ENCODE data around the gene DNAI7.
A peak's percentile ranks its signal among the peaks of the same experiment; 100 is the strongest.

The DNAI7 gene

DNA sequence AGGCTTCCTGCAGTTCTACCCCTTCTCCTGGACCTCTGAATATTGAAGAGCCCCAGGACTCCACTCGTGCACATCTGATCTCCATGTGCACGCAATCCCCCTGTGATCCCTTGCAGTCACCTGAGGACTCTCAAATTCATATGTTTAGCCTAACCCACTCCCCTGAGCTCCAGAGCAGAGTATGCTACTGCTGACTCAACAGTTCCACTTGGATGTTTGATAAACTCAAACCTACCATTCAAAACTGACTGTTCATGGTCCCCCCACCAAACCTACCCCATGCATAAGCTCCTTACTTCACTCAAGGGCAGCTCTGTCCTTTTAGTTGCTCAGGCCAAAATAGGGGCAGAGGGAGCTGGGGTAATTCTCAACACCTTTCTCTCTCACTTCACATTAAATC is 96.0 kb downstream of the DNAI7 start:
- DNase-seq: no peak

DNA sequence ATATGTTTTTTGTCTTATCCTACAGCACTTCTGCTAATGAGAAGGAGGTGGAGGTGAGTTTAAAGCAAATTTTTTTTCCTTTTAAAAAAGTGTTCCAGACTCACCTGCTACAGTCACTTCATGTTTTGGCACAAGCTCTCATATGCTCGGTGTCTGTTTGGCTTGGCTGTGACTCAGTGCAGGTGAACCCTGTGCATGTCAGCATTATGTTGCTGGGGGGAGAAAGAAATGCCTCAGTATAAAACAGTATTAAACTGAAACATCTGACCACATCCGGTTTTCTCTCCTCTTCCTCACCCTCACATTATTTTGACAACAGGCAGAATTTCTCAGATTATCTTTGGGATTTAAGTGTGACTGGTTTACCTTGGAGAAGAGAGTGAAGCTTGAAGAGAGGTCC is 105.2 kb downstream of the DNAI7 start:
- no peak for DNase-seq

DNA sequence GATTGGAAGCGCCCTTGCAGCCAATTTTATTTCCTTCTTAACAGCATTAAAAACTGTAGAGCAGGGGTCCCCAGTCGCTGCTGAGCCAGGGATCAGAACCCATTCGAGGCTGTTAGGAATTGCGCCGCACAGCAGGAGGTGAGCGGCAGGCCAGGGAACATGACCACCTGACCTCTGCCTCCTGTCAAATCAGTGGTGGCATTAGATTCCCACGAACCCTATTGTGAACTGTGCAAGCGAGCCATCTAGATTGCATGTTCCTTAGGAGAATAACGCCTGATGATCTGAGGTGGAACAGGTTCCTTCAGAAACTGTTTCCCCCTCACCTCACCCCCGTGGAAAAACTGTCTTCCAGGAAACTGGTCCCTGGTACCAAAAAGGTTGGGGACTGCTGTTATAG is 107.4 kb downstream of the DNAI7 start:
- DNase-seq: no peak

DNA sequence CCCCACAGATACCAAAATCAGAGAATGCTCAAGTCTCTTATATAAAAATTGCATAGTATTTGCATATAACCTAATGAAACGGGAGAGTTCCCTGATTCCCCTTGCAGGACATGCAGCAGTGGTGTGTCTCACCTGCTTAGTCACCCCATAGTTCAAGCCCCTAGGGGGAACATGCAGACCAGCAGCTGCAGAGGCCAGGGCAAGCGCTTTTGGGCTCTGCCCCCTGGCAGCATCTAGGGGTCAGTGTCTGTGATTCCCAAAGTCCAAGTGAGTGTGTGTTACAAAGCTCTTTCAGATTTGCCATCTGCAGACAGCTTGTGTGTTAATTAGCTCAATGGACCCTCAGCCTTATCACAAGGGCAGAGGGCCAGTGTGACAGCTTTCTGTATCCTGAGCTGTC is 110.1 kb downstream of the DNAI7 start:
- DNase-seq: no peak

DNA sequence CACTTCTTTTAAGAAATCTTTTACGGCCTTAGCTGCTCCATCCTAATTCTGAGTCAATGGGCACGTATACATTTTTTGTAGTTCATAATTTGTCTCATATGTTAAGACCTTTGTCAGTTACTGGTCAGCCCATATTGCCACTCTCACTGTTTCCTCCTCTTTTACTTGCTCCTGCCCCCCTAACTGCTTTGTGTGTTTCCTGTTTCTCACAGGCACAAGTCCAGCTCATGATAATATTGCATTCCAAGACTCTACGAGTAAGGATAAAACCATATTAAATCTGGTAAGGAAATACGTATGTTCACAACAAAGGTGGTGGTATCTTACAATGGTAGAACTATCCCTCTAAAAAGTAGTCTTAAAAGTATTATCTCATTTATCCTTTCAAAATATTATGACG is 111.7 kb downstream of the DNAI7 start:
- DNase-seq: no peak

DNA sequence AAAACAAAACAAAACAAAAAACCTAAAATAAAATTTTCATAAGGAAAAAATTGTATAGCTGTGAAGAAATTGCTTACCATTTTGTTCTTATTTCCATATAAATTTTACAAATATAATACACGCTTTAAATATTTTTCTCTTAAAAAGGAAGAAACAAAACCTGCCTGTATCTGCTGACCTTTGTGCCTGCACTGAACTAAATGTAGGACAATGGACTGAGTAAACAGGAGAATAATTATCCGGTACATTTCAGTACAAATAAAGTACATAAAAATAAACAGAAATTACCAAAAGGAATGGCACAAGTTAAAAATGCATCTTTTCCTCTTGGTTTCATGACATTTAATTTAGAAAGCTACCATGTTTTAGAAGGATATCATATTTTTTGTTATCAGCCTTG is 112.3 kb downstream of the DNAI7 start:
- no peak for DNase-seq

DNA sequence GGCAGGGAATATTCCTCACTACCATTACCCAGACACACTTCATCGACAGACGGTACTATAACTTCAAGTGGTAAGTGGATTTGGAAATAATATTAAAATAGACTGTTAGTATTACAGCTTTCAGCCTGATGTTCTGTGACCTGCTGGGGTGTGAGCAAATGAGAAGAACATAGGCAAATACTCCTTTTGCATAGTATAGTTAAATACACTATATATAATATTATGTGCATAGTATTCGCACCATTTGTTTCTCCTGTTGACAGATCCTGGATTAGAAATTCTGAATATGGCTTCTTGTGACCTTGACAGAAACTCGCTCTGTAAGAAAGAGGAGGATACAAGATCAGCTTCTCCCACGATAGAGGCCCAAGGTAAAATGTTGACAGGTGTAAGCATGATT is 115.6 kb downstream of the DNAI7 start:
- DNase-seq: no peak

DNA sequence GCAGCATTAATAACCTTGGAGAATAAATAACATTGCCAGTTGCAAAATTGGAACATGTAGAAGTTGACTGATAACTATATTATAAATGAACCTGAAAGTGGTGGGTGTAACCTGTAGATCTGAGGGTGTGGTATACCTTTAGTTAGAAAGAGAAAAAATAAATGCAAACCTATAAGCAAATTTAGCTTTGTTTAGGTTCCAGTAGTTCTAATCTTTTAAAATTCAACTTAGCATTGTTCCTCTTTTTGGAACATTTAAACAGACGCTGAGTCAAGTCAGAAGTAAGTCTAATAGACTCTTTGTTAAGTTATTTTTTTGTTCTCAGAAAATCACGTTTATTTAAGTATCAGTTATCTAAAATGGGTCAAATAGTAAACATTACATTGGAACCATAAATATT is 120.0 kb downstream of the DNAI7 start:
- peak; percentile 37 for DNase-seq

DNA sequence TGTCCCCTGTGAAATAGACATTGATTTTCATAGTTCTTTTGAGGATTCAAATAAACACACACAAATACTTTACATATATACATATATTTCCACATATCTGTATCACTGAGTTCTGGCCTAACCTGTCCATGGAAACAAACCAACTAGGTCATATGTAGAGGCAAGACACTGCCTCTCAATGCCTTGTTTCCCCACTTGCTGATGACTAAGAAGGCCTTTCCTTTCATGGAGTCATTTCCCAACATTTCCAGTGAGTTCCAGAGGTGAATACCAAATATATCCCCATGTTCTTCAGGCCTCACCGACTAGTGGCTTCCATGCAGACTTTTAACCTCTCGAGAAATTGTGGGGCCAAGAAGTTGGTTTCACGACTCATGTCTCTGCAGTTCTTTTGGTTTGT is 120.8 kb downstream of the DNAI7 start:
- no peak for DNase-seq

DNA sequence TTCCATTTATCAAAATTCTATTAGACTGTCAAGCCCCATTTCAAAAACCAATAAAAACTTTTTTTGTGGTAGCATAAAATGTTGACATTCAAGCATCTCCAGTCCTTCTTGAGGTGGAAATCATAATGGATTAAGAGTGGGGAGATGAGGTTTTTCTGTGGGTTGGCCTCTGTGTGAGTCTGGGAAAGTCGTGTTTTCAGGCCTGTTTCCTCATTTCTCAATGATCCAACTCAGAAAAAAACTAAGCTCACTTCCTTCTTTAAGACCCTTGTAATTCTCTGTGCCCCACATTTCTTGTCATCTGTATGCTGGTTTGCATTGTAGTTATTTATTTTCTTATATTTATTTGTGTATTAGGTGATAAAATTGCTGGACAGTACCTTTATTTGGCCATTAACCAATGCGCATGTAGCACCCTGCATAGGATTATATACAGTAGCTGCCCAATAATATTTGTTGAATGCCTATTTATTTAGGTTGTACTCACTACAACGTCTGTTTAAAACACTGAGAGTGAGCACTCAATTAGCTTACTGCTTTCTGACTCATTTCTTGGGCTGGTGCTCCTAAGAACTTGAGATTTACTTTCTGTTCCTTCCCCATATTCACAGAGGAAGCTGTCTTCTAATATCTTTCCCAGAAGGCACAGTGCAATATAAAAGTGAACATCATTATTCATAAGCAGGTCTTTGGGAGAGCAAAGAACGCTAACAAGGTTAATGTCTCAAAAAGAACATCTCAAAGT is 121.9 kb downstream of the DNAI7 start:
- peak; percentile 88 for DNase-seq

DNA sequence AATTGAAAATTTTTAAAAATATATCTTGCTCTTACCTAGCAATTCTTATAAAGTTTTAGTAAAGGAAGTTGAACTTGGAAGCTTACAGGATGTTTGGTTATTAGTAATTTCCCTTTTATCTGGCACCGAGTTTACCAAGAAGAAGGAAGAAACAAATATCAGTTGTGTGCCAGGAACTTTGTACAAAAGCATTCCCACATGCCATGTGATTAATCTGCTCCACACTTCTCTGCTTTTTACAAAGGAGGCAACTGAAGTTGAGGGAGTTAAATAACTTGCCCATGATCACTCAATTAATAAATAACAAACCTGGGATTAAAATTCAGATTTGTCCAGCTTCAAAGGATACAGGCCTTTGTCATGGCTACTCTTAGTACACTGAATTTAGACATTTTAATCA is 123.6 kb downstream of the DNAI7 start:
- no peak for DNase-seq

DNA sequence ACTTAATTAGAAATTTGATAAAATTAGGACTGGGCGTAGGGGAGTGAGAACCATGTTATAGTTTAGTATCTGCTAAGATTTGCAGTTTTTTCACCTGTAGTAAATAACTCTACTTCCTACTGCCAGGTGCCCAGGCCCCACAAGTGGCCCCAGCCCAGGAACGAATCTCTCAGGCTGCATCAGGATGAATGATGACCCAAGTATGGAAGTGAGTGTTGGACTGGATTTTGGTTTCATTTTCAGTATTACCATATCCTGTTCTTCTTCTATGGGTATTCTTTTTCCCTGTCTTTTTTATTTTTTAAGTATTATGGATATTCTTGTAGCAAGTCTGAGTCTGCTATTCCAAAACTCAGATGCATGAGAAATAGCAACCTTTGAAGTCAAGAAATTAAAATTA is 125.7 kb downstream of the DNAI7 start:
- DNase-seq: no peak

DNA sequence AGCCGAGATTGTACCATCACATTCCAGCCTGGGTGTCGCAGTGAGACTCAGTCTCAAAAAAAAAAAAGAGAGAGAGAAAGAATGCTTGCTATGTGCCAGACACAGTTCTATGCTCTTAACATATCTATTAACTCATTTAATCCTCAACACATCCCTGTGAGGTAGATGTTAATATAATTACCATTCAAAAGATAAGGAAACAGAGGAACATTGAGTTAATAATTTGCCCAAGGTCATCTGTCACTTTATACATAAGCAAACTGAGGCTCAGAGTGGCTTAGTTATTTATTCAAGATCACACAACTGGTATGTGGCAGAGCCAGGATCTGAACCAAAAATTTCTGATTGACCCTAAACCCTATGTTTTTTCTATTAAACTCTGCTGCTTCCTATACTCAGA is 129.9 kb downstream of the DNAI7 start:
- no peak for DNase-seq

DNA sequence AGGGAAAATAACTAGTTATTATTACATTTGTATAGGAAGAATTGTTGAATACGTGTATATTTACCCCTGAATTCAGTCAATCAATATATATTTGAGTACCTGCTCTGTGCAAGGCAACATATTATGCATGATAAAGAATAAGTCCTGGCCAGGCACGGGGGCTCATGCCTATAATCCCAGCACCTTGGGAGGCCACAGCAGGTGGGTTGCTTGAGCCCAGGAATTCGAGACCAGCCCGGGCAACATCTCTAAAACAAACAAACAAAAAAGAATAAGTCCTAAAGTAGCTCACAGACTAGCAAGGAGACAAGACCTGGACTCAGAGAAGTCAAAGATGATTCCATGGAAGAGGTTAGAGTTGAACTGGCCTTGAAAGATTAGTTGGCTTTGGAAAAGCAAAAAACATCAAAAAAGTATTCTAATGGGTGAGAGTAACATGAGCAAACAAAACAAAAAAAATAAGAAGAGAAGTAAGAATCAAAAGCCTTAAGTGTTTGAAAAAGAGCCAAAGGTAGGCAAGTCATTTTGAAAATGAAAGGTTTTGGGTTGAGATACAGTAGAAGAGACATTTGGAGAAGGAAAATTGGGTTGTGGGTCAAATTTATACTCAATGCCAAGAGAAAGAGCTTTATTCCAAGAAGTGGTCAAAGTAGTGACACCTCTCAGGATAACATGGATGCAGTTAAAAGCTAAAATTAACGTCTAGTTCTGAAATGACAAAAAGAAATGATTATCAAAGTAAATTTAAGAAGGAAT is 130.9 kb downstream of the DNAI7 start:
- no peak for DNase-seq

DNA sequence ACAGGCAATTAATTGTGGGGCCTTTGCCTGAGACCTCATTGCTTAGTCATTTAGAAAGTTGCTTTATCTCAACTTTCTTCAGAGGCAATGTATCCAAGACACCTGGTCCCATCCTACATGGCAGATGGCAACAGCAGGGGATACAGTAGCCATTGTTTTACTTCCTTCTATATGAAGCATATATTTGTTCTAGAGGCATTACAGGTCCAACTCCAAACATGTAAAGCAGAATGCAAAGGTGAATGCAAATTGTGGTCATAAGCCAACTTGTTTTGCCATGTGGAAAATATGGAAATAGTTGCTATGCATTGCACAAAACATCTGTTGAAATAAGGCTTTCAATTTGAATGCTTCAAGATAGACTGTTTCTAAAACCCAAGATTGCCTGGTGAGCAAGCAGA is 136.3 kb downstream of the DNAI7 start:
- no peak for DNase-seq
